ENCODE results near the gene THSD7B.
"Not testable (repeated sequence)": the region's sequence is repeated elsewhere in the genome, so short reads cannot be mapped to it uniquely, and the experiment has no call there.

The THSD7B gene, protein sequence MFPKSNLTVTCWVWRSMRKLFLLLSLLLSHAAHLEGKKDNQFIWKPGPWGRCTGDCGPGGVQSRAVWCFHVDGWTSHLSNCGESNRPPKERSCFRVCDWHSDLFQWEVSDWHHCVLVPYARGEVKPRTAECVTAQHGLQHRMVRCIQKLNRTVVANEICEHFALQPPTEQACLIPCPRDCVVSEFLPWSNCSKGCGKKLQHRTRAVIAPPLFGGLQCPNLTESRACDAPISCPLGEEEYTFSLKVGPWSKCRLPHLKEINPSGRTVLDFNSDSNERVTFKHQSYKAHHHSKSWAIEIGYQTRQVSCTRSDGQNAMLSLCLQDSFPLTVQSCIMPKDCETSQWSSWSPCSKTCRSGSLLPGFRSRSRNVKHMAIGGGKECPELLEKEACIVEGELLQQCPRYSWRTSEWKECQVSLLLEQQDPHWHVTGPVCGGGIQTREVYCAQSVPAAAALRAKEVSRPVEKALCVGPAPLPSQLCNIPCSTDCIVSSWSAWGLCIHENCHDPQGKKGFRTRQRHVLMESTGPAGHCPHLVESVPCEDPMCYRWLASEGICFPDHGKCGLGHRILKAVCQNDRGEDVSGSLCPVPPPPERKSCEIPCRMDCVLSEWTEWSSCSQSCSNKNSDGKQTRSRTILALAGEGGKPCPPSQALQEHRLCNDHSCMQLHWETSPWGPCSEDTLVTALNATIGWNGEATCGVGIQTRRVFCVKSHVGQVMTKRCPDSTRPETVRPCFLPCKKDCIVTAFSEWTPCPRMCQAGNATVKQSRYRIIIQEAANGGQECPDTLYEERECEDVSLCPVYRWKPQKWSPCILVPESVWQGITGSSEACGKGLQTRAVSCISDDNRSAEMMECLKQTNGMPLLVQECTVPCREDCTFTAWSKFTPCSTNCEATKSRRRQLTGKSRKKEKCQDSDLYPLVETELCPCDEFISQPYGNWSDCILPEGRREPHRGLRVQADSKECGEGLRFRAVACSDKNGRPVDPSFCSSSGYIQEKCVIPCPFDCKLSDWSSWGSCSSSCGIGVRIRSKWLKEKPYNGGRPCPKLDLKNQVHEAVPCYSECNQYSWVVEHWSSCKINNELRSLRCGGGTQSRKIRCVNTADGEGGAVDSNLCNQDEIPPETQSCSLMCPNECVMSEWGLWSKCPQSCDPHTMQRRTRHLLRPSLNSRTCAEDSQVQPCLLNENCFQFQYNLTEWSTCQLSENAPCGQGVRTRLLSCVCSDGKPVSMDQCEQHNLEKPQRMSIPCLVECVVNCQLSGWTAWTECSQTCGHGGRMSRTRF (N-terminal part only)

DNA sequence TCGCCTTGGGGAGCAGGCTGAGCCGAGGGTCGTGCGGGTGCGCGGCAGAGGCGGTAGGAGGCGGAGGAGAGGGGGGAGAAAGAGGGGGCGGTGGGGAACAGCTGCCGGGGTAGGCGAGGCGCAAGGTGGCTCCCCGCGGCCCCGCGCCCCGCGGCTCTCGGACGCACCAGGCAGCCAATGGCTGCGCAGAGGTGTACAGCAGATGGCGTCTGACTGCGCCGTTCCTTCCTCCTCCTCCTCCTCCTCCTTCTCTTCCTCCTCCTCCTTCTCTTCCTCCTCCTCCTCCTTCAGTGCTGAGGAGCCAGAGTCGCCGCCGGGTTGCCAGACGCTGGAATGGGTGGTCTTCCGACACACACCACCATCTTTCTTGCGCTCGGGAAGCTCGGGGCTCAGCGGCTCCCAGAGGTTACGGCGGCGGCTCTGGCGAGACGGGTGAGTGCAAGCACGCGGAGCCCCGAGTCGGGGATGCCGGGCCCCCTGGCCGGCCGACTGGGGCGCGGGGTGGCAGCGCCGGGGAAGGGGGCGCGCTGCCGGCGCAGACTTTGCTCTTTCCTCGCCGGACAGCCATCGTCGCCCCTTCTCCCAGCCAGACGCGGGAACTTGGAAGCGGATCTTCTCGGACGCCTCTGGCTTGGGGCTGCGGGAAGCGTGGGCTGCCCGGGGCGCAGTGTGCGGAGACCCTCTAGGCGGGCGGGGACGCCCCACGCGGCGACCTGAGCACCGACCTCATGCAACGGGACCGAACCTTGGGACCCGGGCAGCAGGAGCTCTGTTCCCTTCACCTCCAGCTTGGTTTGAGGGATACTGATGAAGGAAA lies at the start of gene THSD7B:
Gene THSD7B, plus strand, starts transcription at position 290 of the 817 bp plus-strand sequence. CDS start 116,634 bp downstream, outside the sequence.
- DNase-seq = no peak

DNA sequence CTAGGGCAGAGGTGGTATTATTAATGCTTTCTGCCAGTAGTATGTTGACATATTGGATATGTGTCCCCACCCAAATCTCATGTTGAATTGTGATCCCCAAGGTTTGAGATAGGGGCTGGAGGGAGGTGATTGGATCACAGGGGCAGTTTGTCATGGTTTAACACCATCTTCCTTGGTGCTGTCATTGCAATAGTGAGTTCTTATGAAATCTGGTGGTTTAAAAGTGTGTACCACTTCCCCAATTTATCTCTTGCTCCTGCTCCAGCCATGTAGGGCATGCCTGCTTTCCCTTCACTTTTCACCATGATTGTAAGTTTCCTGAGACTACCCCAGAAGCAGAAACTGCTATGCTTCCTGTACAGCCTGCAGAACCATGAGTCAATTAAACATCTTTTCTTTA lies 47.1 kb upstream of the THSD7B start:
- DNase-seq = no peak

DNA sequence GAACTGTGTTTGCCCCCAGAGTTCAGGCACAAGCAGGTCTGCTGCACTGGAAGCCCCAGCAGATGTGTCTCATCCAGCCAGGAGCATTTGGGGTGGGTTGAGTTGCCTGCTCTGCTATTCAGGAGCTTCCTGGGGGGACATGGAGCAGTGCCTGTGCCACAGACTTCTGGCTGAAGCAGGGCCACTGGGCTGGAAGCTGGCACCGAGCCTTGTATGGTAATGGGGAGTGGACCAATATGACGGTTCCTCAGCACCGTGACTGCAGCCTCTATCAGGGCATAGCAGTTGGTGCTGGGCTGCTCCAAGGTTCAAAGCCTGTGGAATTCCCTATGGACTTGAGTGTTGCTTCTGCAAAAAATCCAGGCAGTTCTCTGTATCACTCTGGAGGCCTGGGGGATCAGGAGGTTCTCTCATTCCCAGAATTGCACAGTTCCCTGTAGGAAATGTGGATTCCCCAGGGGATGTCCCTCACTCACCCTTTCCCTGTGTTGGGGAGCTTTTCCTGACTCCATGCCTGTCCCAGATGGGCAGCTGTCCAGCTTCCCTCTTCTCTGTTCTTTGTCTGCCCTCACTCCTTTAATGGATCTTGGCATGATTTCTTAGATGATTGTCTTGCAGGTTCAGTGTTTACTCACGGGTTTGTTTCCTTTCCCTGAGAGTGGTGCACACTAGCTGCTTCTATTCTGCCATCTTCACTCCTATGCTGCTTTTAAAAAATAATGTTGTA lies 37.2 kb upstream of the THSD7B start:
- no peak for DNase-seq

DNA sequence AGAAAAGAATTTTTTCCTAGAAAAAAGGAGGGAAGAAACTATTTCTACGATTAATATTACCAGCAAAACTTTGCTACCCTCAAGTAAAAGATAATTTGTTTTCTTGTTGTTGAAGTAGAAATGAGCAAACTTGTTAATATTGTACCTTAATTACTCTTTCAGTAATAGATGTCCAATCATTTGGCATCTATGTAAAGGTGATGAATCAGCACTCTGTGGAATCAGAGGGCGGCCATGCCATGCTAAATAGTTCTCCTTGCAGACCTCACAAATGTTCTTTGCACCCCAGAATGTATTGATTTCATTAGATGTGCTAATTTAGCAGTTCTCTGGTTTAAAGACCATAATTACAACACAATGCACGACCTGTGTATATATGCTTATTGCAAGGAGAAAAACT lies 29.1 kb upstream of the THSD7B start:
- DNase-seq = no peak

DNA sequence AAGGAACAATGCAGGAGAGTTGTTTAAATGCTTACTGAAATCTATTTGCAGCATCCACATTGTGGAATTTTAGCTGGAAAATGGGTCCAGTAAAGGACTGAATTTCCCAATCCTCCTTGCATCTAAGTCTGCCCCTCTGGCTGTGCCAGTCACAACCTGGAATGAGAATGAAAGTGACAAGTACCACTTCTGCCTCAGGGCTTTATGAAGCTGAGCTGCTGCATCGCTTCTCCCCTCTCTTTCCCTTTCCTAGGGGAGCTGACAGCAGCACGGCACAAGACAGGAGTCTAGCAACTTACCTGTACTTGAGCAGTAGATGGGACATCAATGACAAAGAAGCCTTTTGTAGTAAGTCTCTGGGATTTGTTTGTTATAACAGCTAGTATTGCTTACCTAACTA lies 27.3 kb upstream of the THSD7B start:
- DNase-seq = no peak

DNA sequence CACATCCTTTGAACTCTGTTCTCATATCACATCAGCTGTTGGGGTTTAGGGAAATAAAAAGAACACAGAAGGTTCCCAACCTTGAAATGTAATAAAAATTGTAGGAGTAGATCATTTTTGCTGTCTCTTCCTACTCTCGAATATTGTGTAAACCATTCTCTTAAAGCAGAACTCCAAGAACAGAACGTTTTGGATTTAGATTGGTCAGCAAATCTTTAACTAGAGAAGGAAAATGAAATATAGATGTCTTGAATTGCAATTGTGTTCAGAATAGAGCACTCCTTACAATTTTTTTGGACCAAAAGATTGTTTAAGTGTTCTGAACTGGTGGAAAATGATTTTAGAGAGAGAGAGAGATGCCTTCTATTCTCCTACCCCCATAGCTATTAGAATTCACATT lies 23.9 kb upstream of the THSD7B start:
- DNase-seq = no peak

DNA sequence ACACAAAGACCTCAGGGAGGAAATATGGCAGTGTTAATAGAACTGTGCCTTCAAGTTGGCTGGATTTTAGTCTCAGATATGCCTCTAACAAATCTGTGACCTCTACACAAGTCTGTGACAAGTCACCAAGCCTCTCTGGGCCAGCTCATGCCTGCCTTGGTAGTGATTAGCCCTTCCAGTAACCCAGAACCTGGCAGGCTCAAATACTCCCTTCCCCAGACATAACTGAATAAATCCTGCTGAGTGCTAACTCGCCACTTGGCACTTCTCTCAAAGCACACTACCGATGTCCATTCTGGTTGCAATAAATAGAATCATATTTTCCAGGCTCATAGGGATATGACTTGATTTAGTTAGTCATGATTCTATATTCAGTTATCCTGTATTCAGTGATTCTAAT lies 15.3 kb upstream of the THSD7B start:
- DNase-seq = no peak

DNA sequence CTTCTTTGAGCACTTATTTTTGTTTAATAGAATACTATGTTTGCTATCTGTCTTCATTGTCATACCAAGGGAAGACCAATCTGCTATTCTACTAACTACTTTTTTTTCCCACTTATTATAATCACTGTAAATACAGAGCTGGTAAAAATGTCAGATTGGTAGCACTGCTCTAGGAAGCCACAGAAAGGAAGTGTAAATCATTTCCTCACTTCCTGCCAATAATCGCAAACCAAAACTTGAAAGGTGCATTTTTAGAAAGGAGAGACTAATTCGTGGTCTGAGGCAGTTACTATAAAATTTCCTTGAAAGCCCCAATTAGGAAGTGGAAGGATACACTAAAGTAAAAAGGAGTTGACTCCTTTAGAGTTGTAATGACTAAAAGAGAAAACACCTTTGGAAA lies 13.9 kb upstream of the THSD7B start:
- no peak for DNase-seq

DNA sequence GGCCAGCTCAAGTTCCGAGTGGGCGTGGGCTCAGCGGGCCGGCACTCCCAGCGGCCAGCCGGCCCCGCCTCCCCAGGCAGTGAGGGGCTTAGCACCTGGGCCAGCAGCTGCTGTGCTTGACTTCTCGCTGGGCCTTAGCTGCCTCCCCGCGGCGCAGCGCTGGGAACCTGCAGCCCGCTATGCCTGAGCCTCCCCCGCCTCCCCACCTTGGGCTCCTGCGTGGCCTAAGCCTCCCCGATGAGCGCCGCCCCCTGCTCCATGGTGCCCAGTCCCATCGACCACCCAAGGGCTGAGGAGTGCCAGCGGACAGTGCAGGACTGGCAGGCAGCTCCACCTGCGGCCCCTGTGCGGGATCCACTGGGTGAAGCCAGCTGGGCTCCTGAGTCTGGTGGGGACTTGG lies 6.8 kb upstream of the THSD7B start:
- DNase-seq = not testable (repeated sequence)

DNA sequence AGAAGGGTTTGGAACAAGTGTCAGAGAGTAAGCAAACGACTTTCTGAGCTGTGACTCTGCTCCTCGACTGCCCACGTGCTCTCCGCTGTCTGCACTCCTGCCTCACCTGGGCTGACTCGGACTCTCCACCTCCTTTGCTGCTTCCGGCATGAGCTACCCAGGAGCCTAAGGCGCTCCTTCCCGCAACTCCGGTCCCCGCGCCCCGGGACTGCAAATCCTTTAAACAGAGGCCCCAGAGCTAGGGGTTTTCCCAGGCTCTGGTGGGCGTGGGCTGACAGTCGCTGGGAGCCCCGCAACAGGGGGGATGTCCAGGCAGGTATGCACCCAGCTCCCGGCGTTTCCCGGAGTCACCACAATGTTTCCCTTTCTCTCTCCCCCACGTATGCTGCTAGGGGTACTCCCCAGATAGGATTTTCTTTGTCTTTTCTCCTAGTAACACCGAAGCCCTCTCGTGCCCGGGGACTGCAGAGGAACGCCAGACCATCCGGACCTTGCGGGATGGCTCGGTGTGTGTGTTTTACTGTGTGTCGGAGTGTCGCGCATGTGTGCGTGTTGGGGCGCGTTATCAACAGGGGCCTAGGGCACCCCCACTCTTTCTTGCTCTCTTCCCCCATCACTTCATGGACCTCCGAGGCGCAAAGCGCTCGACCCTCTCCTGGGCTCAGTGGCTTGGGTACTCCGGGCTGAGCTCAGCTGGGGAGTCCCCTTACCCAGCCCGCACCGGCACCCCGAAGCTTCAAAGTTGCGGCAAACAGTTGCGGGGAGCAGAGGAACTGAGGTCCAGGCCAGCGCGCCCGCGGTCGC lies 691 bp upstream of the THSD7B start:
- DNase-seq = no peak

DNA sequence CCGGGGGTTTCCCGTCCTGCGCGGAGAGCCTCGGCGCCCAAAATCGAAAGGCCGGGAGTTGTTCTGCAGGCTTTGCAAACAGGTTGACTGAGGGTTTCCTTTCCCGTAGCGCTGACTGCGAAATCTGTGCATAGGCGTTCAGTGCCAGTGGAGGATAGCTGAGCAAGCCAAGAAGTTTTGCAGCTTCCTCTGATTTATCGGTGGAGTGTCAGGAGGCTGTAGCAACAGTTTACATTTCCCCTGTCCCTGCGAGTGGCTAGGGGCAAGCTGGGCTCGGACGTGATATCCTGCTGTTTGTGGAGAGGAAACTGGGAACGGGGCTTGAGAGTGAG lies 694 bp downstream of the THSD7B start:
- DNase-seq = no peak

DNA sequence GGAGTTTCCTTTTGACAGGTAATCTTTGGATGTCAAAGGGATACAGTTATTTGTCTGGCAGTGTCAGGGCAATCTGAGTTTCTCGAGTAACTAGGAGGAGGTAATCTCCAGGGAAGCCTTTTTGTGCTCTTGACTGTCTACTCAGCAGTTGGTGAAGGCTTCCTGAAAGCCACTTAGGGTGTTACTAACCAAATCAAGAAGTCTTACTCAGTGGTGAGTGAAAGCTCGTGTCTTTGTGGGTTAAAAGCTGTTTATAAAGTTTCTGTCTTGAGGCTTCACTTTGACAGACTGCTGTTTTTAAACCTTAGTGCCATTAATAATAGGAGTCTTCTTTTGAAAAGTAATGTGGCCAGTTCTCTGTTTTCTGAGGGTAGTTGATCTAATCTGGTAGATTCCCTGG lies 1.7 kb downstream of the THSD7B start:
- DNase-seq = no peak

DNA sequence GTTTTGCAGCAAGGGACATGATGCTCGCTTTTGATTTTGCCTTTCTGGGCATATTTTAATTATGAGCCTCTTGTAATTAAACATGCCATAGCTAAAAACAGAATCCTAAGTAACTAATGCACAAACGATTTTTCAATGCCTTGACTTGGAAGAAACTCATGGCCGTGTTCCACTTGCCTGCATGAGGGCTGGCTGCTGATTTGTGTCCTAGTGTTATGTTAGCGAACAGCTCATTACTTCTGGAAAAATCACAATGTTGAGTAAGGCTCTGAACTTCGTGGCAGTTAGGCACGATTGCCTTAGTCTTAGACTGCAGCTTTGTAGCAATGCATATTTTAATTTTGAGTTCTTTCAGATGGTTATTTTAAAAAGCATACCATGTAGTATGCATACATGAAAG lies 4.5 kb downstream of the THSD7B start:
- no peak for DNase-seq

DNA sequence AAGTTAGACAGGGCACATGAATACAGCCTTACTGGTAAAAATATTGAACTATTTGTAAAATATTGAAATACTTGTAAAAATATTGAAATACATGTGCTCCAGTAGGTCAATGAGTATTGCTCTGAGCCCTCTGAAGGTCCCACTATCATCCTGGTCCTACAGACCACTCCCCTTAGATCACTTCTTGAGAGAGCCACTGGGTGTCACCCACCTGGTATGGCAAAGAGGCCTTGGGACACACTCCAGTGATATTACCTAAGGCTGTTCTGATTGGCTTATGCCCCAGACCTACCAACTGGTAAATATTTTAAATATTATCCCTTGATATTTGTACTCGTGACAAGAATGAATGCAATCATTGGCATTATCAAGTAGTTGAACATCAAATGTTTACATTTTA lies 5.0 kb downstream of the THSD7B start:
- DNase-seq = no peak

DNA sequence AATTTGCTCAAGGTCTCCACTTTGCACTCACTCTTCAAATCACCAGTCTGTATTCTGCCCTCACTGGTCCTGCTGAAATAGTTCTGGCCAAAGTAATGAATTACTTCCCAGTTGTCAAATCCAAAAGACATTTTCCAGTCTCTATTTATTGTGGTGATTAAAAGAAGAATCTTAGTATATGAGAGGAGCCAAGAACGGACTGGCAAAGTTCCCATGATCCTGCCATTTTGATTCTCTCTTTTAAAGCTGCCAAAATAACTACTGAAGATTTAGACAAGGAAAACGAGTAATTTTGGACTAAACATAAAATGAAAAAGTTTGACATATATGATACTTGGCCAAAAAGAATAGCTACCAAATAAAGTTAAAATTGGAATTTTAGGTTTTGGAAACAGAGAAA lies 12.0 kb downstream of the THSD7B start:
- no peak for DNase-seq

DNA sequence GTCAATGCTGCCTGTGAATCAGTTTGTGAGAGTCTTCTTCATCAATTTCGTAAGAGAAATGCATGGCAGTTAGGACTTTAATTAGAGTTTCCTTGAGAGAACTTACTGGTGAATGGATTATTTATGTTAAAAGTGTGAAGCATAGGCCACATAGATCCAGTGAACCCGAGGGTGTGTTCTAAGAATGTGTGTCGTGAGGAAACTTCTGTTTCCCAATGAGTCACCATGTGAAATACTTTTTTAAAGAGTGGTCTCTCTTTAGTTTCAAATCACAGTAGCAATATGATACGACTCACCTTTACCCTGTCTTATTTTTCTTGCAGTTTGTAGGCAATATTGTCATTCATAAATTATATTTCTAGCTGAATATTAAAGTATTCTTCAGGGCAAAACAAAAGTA lies 18.5 kb downstream of the THSD7B start:
- DNase-seq = no peak

DNA sequence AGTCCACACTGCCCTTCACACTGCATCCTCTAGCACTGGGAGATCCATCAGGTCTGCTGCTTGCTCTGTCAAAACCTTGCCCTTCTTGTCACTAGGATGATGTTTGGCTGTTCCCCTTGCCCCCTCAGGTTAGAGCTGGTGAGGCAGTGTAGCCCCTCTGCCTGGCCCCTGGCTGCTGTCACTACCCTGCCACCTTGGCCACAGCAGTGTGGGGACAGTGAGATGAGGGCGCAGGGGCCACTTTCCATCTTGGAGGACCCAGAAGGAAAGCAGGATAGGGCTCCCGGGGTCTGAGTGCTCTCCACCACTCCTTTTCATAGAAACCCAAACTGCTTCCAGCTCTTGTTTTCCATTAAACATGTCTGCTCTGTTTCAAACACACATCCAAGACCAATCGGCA lies 19.9 kb downstream of the THSD7B start:
- DNase-seq = no peak

DNA sequence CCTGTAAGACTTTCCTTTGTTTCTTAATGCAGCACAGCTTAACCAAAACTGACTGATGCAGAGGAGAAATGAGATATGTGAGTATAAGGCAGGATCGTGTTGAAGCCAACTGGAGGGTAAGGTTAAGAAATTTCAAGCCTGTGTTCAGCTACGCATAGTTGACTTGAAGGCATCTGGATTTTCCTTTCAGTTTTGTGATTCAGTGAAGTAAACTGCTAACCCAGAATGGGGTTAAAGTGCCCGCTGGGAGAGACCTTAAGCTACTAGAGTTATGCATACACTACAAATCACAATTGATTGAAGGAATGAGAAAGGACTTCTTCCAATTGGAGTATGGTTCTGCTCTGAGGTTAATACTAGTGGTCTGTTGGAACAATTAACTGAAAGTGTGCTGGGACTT lies 22.6 kb downstream of the THSD7B start:
- DNase-seq = no peak

DNA sequence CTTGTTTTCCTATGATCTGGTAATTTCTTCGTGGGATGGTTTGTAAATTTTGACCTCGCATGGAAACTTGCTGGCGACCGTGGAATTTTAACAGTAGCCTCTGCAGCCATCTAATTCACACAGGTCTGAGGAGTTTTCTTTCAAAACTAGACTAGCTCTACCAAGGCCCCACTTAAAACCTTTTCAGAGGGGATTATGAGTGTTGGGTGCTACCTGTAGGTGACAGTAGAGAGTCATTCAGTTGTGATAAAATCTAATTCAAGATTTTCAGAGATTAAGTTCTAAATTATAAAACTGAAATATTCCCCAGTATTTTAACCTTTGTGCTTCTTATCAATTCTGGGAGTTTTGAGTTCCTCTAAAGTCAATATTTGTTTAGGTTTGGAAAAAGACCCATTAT lies 31.0 kb downstream of the THSD7B start:
- no peak for DNase-seq

DNA sequence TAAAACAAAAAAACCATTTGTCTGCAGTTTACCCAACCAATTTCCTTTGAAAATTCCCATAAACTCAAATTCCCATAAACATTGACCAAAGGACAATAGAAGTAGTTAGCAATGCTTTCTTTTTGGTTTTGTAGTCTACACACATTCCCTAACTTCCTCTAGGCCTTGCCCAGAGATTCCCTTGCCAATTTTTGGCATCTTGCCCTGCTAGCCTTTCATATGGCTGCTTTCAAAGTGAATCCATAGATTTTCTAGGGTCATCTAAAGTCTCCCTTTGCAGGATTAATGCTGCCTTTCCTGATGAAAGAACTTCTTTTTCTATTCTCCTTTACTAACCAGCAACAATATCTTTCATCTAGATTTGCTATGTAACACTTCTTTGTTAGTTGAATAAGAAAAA lies 33.4 kb downstream of the THSD7B start:
- no peak for DNase-seq

DNA sequence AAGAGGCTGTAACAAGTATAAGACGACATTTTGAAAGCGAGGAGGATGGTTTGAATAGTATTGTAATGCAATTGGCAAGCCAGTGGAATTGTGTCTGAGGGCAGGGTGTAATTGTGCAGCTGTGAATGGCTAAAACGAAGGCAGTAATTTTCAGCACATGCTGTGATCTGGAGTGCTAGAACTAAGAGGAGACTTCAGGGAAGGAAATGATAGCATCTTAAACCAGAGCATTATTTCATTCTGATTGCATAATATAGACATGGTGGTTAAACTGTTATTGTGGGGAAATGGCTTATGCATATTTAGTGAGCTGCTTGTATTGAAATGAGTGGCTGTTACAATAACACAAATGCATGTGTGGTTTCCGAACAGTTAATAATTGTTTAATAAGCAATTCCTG lies 36.3 kb downstream of the THSD7B start:
- no peak for DNase-seq
